CD4-positive, alpha-beta T cell (primary cell): ENCODE measurements around the gene ARHGAP26. TPM values are rescaled to one million over a fixed set of nuclear protein-coding genes. Genes with fewer than 3 reads are reported as not detected.

Experiments
- ATAC-seq: fragments of 200-7000 bp; cut with Tn5 transposase; one replicate; pipeline ENCODE4 v1.10.0; 2022; ENCODE audit warnings: mild to moderate bottlenecking; ENCODE audit not compliant: poor library complexity
- CTCF ChIA-PET: fragments of 350-600 bp; sonication (Branson Sonifier 250); formaldehyde crosslinking; loops from one replicate; lab custom pipeline; 2021; ENCODE audit warnings: antibody characterized with exemption, inconsistent platforms; lab: Charles Lee
- POLR2A ChIA-PET: fragments of 350-600 bp; sonication (Branson Sonifier 250); formaldehyde crosslinking; loops from one replicate; lab custom pipeline; 2021; ENCODE audit warnings: antibody characterized with exemption, inconsistent platforms; lab: Charles Lee
- DNase-seq, 14 experiments: peaks; one replicate each; pipeline ENCODE4 v3.0.0-alpha.2; 2013 to 2020; ENCODE audit warnings: mixed read lengths in 2 of 14
- H3K27ac ChIP-seq, 2 donors: one replicate each; pipeline versions ENCODE4 v1.5.1 to v1.7.0; 2013; ENCODE audit warnings: low read length in 2 of 2, low read depth in 1 of 2, mild to moderate bottlenecking in 1 of 2
- H3K27me3 ChIP-seq, 2 experiments: 1 replicate in 1 of 2; 2 replicates in 1 of 2; pipeline versions ENCODE4 v1.6.1 to v1.7.0; 2013; ENCODE audit warnings: low read length in 2 of 2, control low read depth in 1 of 2, mild to moderate bottlenecking in 1 of 2, moderate library complexity in 1 of 2; ENCODE audit not compliant: insufficient read depth in 2 of 2, control insufficient read depth in 1 of 2
- H3K36me3 ChIP-seq: one replicate; pipeline ENCODE4 v1.6.1; 2013; ENCODE audit warnings: low read length, control low read depth; ENCODE audit not compliant: insufficient read depth
- H3K4me1 ChIP-seq: one replicate; pipeline ENCODE4 v1.6.1; 2013; ENCODE audit warnings: low read length, control low read depth; ENCODE audit not compliant: insufficient read depth
- H3K4me3 ChIP-seq: one replicate; pipeline ENCODE4 v1.5.1; 2013; ENCODE audit warnings: mild to moderate bottlenecking, low read length, moderate library complexity
- H3K9me3 ChIP-seq, 2 experiments: 1 replicate in 1 of 2; 2 replicates in 1 of 2; pipeline versions ENCODE4 v1.6.1 to v1.7.0; 2013; ENCODE audit warnings: low read length in 2 of 2, mild to moderate bottlenecking in 2 of 2, control low read depth in 1 of 2, moderate library complexity in 1 of 2; ENCODE audit not compliant: control insufficient read depth in 1 of 2, insufficient read depth in 1 of 2
- H3K27ac Mint-ChIP-seq: one replicate; pipeline ENCODE4 v1.8.0; 2020; ENCODE audit warnings: mixed read lengths
- H3K27me3 Mint-ChIP-seq: one replicate; pipeline ENCODE4 v1.8.0; 2021; ENCODE audit warnings: mixed read lengths
- H3K36me3 Mint-ChIP-seq: one replicate; pipeline ENCODE4 v1.8.0; 2021; ENCODE audit warnings: low read depth, mixed read lengths
- H3K4me1 Mint-ChIP-seq: one replicate; pipeline ENCODE4 v1.8.0; 2021; ENCODE audit warnings: low read depth, mixed read lengths
- H3K4me3 Mint-ChIP-seq: one replicate; pipeline ENCODE4 v1.8.0; 2020; ENCODE audit warnings: mild to moderate bottlenecking, mixed read lengths
- H3K9me3 Mint-ChIP-seq: one replicate; pipeline ENCODE4 v1.8.0; 2020; ENCODE audit warnings: mixed read lengths
- intact Hi-C, 2 experiments: fragments of 100-400 bp; cut with DNase I in 1 of 2; cut with micrococcal nuclease in 1 of 2; formaldehyde crosslinking; loops; one replicate each; pipeline versions ENCODE4 v1.15.1 to v1.9.0; 2023 to 2025; cut with DNase I, micrococcal nuclease
- total RNA-seq, 174 experiments: library from RNA in 2 of 174; stranded (reverse) in 2 of 174; gene quantifications; one replicate each; pipeline ENCODE4 v1.2.3 and lab custom pipeline; 2021 to 2026
- TF ChIP-seq, protein P1 (sequence below): fragments of 200-600 bp; IDR thresholded peaks from one replicate; pipeline ENCODE4 v1.8.0; 2022; ENCODE audit warnings: antibody characterized with exemption, mild to moderate bottlenecking

Gene ARHGAP26
- total RNA-seq, 2 experiments from 2014 or later = 24.9 to 27.3 TPM

DNA sequence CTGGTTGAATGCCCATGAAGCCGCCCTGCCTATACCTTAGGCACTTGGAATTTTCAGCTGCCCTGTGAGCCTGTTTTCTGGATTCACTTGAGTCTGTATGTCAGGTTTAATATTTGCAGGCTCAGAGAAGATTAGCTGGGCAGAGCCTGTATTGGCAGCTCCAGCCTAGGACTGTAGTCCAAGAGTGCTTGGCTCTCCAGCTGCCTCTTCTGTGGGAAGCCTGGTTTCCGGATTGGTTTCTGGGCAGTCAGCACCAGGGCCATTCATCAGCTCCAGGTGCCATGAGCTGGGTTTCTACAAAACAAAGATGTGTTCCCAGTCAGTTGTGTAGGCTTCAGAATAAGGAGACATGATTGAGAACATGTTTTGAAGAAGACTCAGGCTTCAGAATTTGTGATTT, 90.1 kb downstream of the ARHGAP26 start:
- H3K4me3 Mint-ChIP-seq = no peak overlapping the region
- intact Hi-C loops = loop anchor here (10.0 kb wide), 2 partner anchors 695 to 705 kb away; no protein-coding TSS in a partner anchor
- peaks cover 49% of the 10 kb centered on the region for H3K4me1 Mint-ChIP-seq
- ChIA-PET POLR2A (no interaction called here), CTCF (interaction anchor here (0.6 to 0.7 kb wide), 2 partner anchors 147 to 264 kb away, joined by 3 to 4 read pairs; no protein-coding TSS in a partner anchor)
- H3K27me3 Mint-ChIP-seq = no peaks in the 10 kb centered on the region
- no peaks in the 10 kb centered on the region for H3K27me3 ChIP-seq
- ATAC-seq = no peak
- no peak overlapping the region for H3K27ac Mint-ChIP-seq
- no peaks in the 10 kb centered on the region for H3K9me3 Mint-ChIP-seq
- DNase-seq = no peak
- peaks cover 14% of the 10 kb centered on the region for H3K4me1 ChIP-seq
- no peaks in the 10 kb centered on the region for H3K36me3 ChIP-seq
- H3K27ac ChIP-seq = no peak overlapping the region
- no peaks in the 10 kb centered on the region for H3K36me3 Mint-ChIP-seq
- H3K4me3 ChIP-seq = no peak overlapping the region
- TF ChIP-seq, protein P1, sequence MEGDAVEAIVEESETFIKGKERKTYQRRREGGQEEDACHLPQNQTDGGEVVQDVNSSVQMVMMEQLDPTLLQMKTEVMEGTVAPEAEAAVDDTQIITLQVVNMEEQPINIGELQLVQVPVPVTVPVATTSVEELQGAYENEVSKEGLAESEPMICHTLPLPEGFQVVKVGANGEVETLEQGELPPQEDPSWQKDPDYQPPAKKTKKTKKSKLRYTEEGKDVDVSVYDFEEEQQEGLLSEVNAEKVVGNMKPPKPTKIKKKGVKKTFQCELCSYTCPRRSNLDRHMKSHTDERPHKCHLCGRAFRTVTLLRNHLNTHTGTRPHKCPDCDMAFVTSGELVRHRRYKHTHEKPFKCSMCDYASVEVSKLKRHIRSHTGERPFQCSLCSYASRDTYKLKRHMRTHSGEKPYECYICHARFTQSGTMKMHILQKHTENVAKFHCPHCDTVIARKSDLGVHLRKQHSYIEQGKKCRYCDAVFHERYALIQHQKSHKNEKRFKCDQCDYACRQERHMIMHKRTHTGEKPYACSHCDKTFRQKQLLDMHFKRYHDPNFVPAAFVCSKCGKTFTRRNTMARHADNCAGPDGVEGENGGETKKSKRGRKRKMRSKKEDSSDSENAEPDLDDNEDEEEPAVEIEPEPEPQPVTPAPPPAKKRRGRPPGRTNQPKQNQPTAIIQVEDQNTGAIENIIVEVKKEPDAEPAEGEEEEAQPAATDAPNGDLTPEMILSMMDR = no peak
- no peaks in the 10 kb centered on the region for H3K9me3 ChIP-seq

DNA sequence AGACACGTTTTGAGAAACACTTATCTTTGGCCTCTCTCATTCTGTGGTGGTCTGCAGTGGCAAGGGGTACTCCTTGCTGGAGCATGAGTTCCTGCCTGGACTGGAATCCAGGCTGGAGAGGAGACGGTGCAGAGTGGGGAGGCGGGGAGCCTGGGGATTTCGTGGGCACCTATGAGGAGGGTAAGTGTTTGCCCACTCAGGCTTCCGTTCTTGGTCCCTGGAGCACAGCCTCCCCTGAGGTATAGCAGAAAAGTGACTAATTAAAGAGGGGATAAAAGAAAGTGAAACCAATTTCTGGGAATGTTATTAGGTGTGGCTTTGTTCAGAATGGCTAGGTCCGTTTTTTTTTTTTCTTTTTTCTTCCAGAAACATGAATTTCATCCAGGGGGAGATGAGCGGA, 90.8 kb downstream of the ARHGAP26 start:
- no peaks in the 10 kb centered on the region for H3K27me3 ChIP-seq
- Mint-ChIP-seq H3K4me1 (peaks cover 55% of the 10 kb centered on the region), H3K36me3 (no peaks in the 10 kb centered on the region), H3K9me3 (no peaks in the 10 kb centered on the region), H3K27ac (no peak overlapping the region), H3K27me3 (no peaks in the 10 kb centered on the region), H3K4me3 (no peak overlapping the region)
- CTCF ChIA-PET = no interaction called here
- H3K27ac ChIP-seq = no peak overlapping the region
- H3K4me1 ChIP-seq = peaks cover 14% of the 10 kb centered on the region
- H3K36me3 ChIP-seq = no peaks in the 10 kb centered on the region
- POLR2A ChIA-PET = no interaction called here
- TF ChIP-seq, protein P1 = no peak
- no peaks in the 10 kb centered on the region for H3K9me3 ChIP-seq
- ATAC-seq = no peak
- no peak overlapping the region for H3K4me3 ChIP-seq
- intact Hi-C loops = loop anchor here (10.0 kb wide), 2 partner anchors 696 to 706 kb away; no protein-coding TSS in a partner anchor
- no peak for DNase-seq

DNA sequence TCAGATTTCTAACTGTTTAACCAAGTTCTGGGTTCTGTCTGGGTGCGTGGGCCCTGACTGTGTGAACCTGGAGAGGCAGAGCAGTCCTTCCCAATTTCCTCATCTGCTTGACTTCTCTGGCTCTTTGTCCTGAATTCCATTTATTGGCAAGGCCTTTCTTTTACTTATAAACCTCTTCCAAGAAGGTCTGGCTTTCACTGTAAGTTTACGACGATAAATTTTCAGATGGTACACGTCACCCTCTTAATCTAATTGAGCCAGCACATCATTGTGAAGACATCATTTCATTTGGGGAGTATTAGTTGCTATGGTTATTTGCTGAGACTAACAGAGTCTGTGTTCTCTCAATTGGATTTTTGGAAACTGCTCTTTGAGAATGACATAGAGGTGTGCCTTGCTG, 92.4 kb downstream of the ARHGAP26 start:
- DNase-seq = no peak
- no peaks in the 10 kb centered on the region for H3K9me3 ChIP-seq
- Mint-ChIP-seq H3K4me3 (no peak overlapping the region), H3K36me3 (no peaks in the 10 kb centered on the region), H3K27me3 (no peaks in the 10 kb centered on the region), H3K27ac (no peak overlapping the region), H3K9me3 (no peaks in the 10 kb centered on the region), H3K4me1 (peaks cover 58% of the 10 kb centered on the region)
- no peaks in the 10 kb centered on the region for H3K27me3 ChIP-seq
- peaks cover 22% of the 10 kb centered on the region for H3K4me1 ChIP-seq
- ChIA-PET CTCF (interaction anchor here (0.8 kb wide), 1 partner anchor 26 kb away, joined by 3 read pairs; no protein-coding TSS in a partner anchor), POLR2A (interaction anchor here (3.7 kb wide), 1 partner anchor 92 kb away, joined by 13 read pairs; the partner anchor contains the start of gene ARHGAP26)
- TF ChIP-seq, protein P1 = no peak
- H3K4me3 ChIP-seq = no peak overlapping the region
- no peaks in the 10 kb centered on the region for H3K36me3 ChIP-seq
- intact Hi-C loops = loop anchor here (10.0 kb wide), 2 partner anchors 698 to 708 kb away; no protein-coding TSS in a partner anchor
- no peak for ATAC-seq
- H3K27ac ChIP-seq = no peak overlapping the region
